Dermis microvascular lymphatic vessel endothelial cell (primary cell): Measurements from ENCODE around the gene FMR1. TPM values are rescaled to one million over a fixed set of nuclear protein-coding genes. Genes with fewer than 3 reads are reported as not detected.
A peak's percentile ranks its signal among the peaks of the same experiment; 100 is the strongest.

Experiments
- DNase-seq, 2 donors: peaks; one replicate each; pipeline versions ENCODE4 v3.0.0 to v3.0.0-alpha.2; 2010; ENCODE audit warnings: low read depth in 2 of 2
- total RNA-seq: library from RNA; depleted of rRNA; stranded (reverse); fragments of >200 nt; gene quantifications from 2 replicates; pipeline ENCODE4 v1.2.1, GENCODE V29; 2014

FMR1 gene
- total RNA-seq, 1 donor from 2014 or later, result 27.2 TPM

GRCh38 chrX:147916375-147916968, 4.8 kb downstream of the FMR1 start:
- DNase-seq, result no peak

DNA sequence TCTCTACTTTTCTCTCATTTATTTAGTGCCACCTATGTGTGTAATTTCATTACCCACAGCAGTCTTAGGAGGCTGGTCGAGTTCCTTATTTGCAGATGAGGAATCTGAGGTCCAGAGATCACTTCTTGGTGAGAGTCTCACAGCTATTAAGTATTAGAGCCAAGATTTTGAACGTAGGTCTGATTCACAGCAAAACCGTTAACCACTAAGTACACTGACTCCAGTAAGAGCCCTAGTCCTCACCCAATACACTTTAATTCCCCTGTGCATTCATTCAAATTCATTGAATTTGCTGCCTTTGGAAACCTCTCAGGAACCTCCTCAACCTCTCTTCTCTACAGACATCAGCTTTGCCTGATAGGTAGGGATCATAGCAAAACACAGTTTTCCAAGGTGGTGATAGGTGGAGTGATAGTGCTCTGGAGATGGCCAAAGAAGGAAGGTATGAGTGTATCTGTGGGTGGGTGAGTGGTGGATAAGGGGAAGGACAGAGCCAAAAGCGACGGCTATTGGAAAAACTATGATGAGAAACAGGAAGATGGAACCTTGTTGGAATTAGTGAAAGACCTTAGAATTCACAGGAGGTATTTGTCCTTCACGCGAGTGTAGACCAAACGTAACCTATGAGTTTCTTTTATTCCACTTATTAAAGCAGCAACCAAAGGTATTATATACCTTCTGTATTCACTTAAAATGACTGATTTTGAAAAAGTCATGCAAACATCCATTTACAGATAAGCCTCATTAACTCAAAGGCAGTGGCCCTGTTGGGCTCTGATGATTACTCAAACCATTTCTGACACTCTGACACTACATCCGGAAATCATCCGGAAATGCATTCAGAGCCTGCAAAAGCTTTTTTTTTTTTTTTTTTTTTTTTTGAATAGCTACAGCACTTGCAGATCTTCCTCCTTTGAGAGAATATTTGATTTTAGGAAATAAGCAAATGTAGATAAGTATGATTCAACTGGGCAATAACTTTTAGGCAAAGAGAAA, 6.3 kb downstream of the FMR1 start:
- peak; percentile 23 to 40 for DNase-seq

DNA sequence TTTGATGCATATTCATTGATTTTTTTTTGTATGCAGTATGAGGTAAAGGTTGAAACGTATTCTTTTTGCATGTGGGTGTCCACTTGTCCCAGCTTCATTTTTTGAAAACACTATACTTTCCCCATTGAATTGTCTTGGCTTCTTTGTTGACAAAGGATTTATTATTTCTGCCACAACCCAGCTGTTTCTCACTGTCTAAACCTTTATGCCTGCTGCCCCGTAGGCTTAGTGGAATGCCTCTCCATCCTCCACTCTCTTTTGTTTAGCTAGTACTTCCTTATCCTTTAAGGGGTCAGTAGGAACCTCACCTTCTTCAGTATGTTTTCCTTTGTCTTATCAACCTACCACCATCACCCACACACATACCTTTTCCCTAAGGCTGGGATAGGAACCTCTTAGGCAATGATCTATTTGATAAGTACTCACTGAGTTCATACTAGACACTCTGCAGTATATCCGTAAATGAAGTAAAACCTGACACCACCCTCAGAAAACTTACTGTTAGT, 8.5 kb downstream of the FMR1 start:
- DNase-seq, result no peak

GRCh38 chrX:147923605-147924004, 11.9 kb downstream of the FMR1 start:
- DNase-seq, result no peak

- DNase-seq, result no peak
Measured at GRCh38 chrX:147927256-147927655, 15.5 kb downstream of the FMR1 start.

- DNase-seq, result no peak
Measured at GRCh38 chrX:147933815-147934214, 22.1 kb downstream of the FMR1 start.

DNA sequence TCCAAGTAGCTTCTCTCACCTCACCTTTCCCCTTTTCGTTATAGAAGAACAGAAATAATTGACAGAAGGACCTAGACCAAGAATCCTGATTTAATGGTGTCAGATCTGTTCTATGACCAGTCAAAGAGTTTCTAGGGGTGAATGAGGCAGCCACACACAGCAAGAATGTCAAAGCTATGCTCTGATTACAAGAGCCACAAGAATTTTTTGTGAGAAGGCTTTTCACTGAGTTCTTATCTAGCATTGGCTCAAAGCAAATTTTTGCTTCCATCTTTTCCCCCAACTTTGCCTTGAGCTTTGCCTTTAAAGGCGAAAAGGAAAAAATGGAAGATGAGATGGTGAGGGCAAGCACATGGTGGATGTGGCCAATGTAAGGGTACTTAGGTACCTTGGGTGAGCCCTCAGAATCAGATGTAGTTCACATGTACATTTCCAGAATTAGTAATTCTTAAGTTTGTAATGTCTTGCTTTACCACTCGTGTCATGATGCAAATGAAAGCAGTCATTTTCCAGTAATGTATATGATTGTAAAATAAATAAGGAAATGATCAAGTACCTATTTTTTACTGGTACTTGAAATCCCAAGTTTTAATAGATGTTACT, 23.5 kb downstream of the FMR1 start:
- DNase-seq, result no peak

- no peak for DNase-seq
Measured at GRCh38 chrX:147945286-147945685, 33.6 kb downstream of the FMR1 start.

- no peak for DNase-seq
Measured at GRCh38 chrX:147948531-147948930, 36.8 kb downstream of the FMR1 start.

DNA sequence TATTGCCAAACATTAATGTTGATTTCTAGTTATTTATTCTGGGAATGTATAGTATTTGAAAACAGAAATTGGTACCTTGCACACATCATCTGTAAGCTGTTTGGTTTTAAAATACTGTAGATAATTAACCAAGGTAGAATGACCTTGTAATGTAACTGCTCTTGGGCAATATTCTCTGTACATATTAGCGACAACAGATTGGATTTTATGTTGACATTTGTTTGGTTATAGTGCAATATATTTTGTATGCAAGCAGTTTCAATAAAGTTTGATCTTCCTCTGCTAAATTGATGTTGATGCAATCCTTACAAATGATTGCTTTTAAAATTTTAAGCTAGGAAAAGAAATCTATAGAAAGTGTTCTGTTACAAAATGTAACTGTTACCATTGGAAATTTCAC, 38.6 kb downstream of the FMR1 start:
- DNase-seq, result no peak

GRCh38 chrX:147953976-147954375, 42.3 kb downstream of the FMR1 start:
- no peak for DNase-seq

DNA sequence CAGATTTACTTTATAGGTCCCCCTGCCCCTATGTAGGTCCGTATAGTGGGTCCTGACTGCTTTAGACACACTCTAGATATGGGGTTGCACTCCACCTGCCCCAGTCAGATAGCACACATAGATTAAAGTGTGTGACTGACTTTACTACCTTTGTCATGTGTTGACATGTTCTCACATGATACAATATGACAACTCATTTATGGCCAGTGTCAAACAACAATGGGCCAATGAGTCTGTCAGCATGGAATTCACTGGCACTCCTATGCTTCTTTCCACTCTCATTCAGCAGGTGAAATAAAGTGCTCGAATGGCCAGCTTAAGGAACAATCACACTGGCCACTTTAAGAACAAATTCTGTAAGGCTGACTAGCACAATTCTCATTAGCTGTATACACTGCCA, 45.6 kb downstream of the FMR1 start:
- DNase-seq, result no peak

DNA sequence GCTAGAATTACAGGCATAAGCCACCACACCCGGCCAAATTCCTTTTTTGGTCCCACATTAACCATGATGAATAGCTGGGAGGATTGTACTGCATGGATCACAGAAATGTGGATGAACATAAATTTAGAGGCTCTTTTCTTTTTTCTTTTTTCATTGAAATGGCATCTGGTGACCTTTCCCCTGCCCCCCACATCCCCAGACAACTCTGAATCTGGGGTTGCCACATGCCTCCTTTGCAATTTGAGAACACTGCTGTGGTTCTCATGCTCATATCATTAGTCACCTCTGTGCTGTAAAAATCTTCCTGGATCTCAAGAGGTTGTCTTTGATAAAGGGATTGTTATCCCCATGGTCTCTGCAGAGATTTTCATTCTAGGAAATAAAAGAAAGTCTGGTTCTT, 46.6 kb downstream of the FMR1 start:
- no peak for DNase-seq

GRCh38 chrX:147960722-147961121, 49.0 kb downstream of the FMR1 start:
- no peak for DNase-seq

GRCh38 chrX:147962476-147962875, 50.8 kb downstream of the FMR1 start:
- DNase-seq, result no peak

- DNase-seq, result no peak
Measured at GRCh38 chrX:147978931-147979330, 67.2 kb downstream of the FMR1 start.

DNA sequence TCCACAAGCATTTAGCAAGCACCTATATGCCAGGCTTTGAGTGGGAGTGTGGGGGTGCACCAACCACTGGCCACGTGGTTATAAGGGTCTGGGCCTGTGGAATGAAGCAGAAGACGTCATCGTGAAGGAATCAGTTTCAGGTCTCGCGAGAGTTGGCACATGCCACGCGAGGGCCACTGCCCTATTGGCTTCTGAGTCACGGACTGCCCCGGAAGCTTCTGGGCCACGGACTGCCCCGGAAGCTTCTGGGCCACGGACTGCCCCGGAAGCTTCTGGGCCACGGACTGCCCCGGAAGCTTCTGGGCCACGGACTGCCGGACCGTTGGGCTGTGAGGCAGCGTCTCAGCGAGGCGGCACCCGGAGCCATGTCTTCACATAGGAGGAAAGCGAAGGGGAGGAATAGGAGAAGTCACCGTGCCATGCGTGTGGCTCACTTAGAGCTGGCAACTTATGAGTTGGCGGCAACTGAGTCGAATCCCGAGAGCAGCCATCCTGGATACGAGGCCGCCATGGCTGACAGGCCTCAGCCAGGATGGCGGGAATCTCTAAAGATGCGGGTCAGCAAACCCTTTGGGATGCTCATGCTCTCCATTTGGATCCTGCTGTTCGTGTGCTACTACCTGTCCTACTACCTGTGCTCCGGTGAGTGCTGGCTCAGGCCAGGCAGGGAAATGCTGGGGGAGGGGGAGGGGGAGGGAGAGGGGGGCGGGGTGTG, 69.5 kb downstream of the FMR1 start, which contains the start of gene FMR1NB:
FMR1NB (plus strand) TSS at position 300 of the 715 bp plus-strand sequence; CDS start at position 366, 66 bp downstream.
- no peak for DNase-seq
